K562 (cell line): ENCODE measurements around the gene ASIC5. TPM values are rescaled to one million over a fixed set of nuclear protein-coding genes. Genes with fewer than 3 reads are reported as not detected.

Source experiments
- ATAC-seq: fragments of 200-7000 bp; cut with Tn5 transposase; 3 replicates; pipeline ENCODE4 v1.9.1; 2020; ENCODE audit warnings: moderate library complexity
- BruUV-seq: library from RNA; stranded (reverse); fragments of 400-500 nt; replicated peaks from 2 replicates; lab custom pipeline; 2021; lab: Mats Ljungman, UMichigan
- CTCF ChIA-PET: fragments of 300-600 bp; formaldehyde crosslinking; extraction: SDS; loops from one replicate; lab custom pipeline; 2021; ENCODE audit warnings: low intra/inter-chr PET ratio; lab: Yijun Ruan, JAX
- POLR2A ChIA-PET: fragments of 300-600, 350-650 bp; sonication (Branson Sonifier 250); formaldehyde crosslinking; extraction: SDS; loops from one replicate; lab custom pipeline; 2021; ENCODE audit warnings: antibody characterized with exemption, inconsistent platforms; lab: Yijun Ruan, JAX
- DNase-seq, 4 experiments: peaks; one replicate each; pipeline versions ENCODE4 v3.0.0 to v3.0.0-alpha.2; 2011 to 2018; ENCODE audit warnings: low spot score in 3 of 4, mixed read lengths in 3 of 4; ENCODE audit errors: extremely low read depth in 1 of 4
- FAIRE-seq: peaks from 2 replicates; lab custom pipeline; 2011; peaks lifted over from hg19 to GRCh38; lab: Jason Lieb, UNC
- H2AFZ ChIP-seq: 2 replicates; pipeline ENCODE4 v1.6.0; 2011; ENCODE audit warnings: low read depth, low read length, control low read depth, inconsistent platforms
- H3K27ac ChIP-seq: fragments of 200-600 bp; 3 replicates; pipeline ENCODE4 v1.8.0; 2011; ENCODE audit warnings: low read depth, mild to moderate bottlenecking, control low read depth, inconsistent platforms, low read length, moderate library complexity, mixed read lengths; ENCODE audit errors: extremely low read depth
- H3K27me3 ChIP-seq, 2 experiments: fragments of 300-600 bp in 1 of 2; 2 replicates in 1 of 2; 3 replicates in 1 of 2; pipeline versions ENCODE4 v1.6.0 to v1.8.0; 2011; ENCODE audit warnings: inconsistent platforms in 2 of 2, low read length in 2 of 2, mild to moderate bottlenecking in 1 of 2, mixed read lengths in 1 of 2, moderate library complexity in 1 of 2; ENCODE audit not compliant: control insufficient read depth in 2 of 2, insufficient read depth in 2 of 2
- H3K36me3 ChIP-seq: fragments of 300-600 bp; 3 replicates; pipeline ENCODE4 v1.8.0; 2011; ENCODE audit warnings: mild to moderate bottlenecking, low read length, inconsistent platforms; ENCODE audit not compliant: control insufficient read depth, insufficient read depth
- H3K4me1 ChIP-seq, 2 experiments: fragments of 200-600 bp in 1 of 2; replicated peaks in 1 of 2; 2 replicates in 1 of 2; 3 replicates in 1 of 2; pipeline versions ENCODE4 v1.5.1 to v1.8.0; 2011; ENCODE audit warnings: inconsistent platforms in 2 of 2, low read length in 2 of 2, mild to moderate bottlenecking in 1 of 2, mixed read lengths in 1 of 2, moderate library complexity in 1 of 2; ENCODE audit not compliant: control insufficient read depth in 2 of 2, insufficient read depth in 2 of 2
- H3K4me2 ChIP-seq: 2 replicates; pipeline ENCODE4 v1.6.1; 2011; ENCODE audit warnings: low read length, control low read depth, inconsistent platforms, mixed read lengths; ENCODE audit not compliant: insufficient read depth
- H3K4me3 ChIP-seq: fragments of 200-600 bp; sonication (generic), shearing (Covaris generic); 2 replicates; pipeline ENCODE4 v1.5.1; 2016; ENCODE audit warnings: control low read depth, inconsistent platforms
- H3K79me2 ChIP-seq: fragments of 200-600 bp; 3 replicates; pipeline ENCODE4 v1.8.0; 2011; ENCODE audit warnings: low read length, inconsistent platforms; ENCODE audit not compliant: control insufficient read depth, insufficient read depth
- H3K9ac ChIP-seq, 2 experiments: 2 replicates each; pipeline versions ENCODE4 v1.6.0 to v1.6.1; 2011; ENCODE audit warnings: low read depth in 2 of 2, low read length in 2 of 2, control low read depth in 1 of 2, inconsistent platforms in 1 of 2, mild to moderate bottlenecking in 1 of 2, mixed read lengths in 1 of 2; ENCODE audit not compliant: insufficient read depth in 1 of 2
- H3K9me1 ChIP-seq: one replicate; pipeline ENCODE4 v1.6.0; 2011; ENCODE audit warnings: inconsistent platforms, mild to moderate bottlenecking, low read length, moderate library complexity; ENCODE audit not compliant: control insufficient read depth, insufficient read depth
- H3K9me3 ChIP-seq: replicated peaks from 2 replicates; pipeline ENCODE4 v1.5.1; 2011; ENCODE audit warnings: low read depth, low read length, inconsistent platforms; ENCODE audit not compliant: control insufficient read depth, insufficient read depth
- H4K20me1 ChIP-seq: replicated peaks from 2 replicates; pipeline ENCODE4 v1.6.1; 2011; ENCODE audit warnings: low read length, inconsistent platforms, mixed read lengths; ENCODE audit not compliant: control insufficient read depth, insufficient read depth
- MAFK ChIP-seq: IDR thresholded peaks from 2 replicates; pipeline ENCODE4 v1.6.1; 2011; ENCODE audit warnings: low read length, improper control_type of control experiment
- NONO ChIP-seq, 2 experiments: fragments of 200-400 bp in 1 of 2; fragments of 450-650 bp in 1 of 2; formaldehyde crosslinking in 1 of 2; IDR thresholded peaks; 2 replicates each; pipeline ENCODE4 v1.6.1; 2017; ENCODE audit warnings: low read depth in 2 of 2, mild to moderate bottlenecking in 2 of 2, moderate library complexity in 2 of 2, low read length in 1 of 2
- SPI1 ChIP-seq: IDR thresholded peaks from 2 replicates; pipeline ENCODE4 v1.6.1; 2011; ENCODE audit warnings: low read depth, low read length, control low read depth, borderline replicate concordance
- ZNF316 ChIP-seq: fragments of 450-650 bp; IDR thresholded peaks from 2 replicates; pipeline ENCODE4 v1.6.1; 2016
- ZNF354B ChIP-seq: fragments of 250-450 bp; sonication (Bioruptor Pico); IDR thresholded peaks from 2 replicates; pipeline ENCODE4 v1.4.0; 2020
- ZNF408 ChIP-seq: fragments of 250-450 bp; sonication (Bioruptor Pico); IDR thresholded peaks from 2 replicates; pipeline ENCODE4 v1.4.0; 2020; ENCODE audit warnings: low read depth, mild to moderate bottlenecking, moderate library complexity
- WGBS: fragments of 100-300 bp; shearing (Covaris generic); methylation state at CpG from one replicate; pipeline ENCODE4 v1.1.6; 2016; ENCODE audit warnings: low coverage, mixed read lengths; ENCODE audit not compliant: insufficient coverage; ENCODE audit errors: missing lambda C conversion rate; 5-methylcytosine and 5-hydroxymethylcytosine counted together
- in situ Hi-C: fragments of 300-500 bp; cut with MboI; formaldehyde crosslinking; loops from 4 replicates; pipeline ENCODE4 v1.15.0; 2018; ENCODE audit warnings: inconsistent platforms, mixed read lengths
- intact Hi-C: fragments of 100-400 bp; cut with micrococcal nuclease; formaldehyde crosslinking; loops from 2 replicates; pipeline ENCODE4 v1.14.2; 2022
- polyA plus RNA-seq, 8 experiments: library from polyadenylated mRNA; depleted of rRNA in 4 of 8; stranded (reverse) in 5 of 8; unstranded in 3 of 8; fragments of >200 nt; fragmentation: Nextera tagmentation in 2 of 8; fragmentation: Illumina TruSeq in 1 of 8; extraction: Ambion mirVana in 2 of 8; extraction: Trizol in 1 of 8; gene quantifications; 2 replicates each; pipeline versions ENCODE4 v1.2.1 to v1.2.3, GENCODE V29; 2011 to 2014; ENCODE audit warnings: inconsistent platforms in 1 of 8, missing spikeins in 1 of 8
- total RNA-seq, 7 experiments: library from RNA; depleted of rRNA in 6 of 7; stranded (reverse); fragments of >200 nt in 6 of 7; fragmentation: Illumina TruSeq in 2 of 7; extraction: Trizol in 2 of 7; gene quantifications; 2 replicates each; pipeline versions ENCODE4 v1.2.1 to v1.2.3, GENCODE V29; 2011 to 2021; ENCODE audit warnings: low replicate concordance in 1 of 7

Gene ASIC5
- total and polyA plus RNA-seq, 9 of the 15 experiments (the other 6 are each of a cell fraction or from before 2014, with no cell fraction given): not detected

DNA sequence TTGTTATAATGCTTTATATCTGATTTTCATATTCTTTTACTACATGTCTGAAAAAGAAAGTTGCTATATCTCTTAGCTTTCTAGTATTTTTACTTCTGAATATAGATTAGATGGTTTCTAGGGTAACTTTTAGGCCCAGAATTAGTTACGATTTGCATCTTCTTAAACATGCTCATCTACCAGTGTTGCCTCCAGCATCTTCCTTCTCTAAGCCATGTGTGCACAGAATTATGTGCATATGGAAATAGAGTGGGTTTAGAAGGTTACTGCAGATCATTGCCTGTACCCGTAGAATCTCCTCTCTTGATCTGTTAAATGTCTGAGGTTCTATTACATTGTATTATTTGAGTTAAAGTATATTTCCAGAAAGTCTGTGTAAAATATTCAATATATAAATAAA lies 34.9 kb upstream of the ASIC5 start (continued):
- TF ChIP-seq ZNF408 (no peak), ZNF354B (CRISPR knock-in tag) (no peak)

DNA sequence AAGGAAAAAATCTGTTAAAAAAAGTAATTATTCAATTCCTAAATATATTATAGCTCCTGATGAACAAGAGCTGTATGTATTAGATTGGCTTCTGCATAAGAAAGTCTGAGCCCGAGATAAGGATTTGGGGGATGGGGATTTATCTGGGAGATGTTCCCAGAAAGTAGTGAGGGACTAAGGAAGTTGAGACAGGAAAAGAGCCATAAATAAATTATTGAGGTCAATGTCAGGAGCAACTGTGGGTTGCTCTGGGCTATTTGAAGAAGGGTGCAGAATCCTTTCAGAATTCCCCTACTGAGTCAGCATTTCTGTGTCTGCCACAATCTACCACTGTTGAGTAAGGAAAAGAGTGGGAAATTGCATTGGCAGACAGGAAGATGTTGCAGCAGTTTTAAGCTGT lies 34.3 kb upstream of the ASIC5 start:
- H3K27ac ChIP-seq: no peak overlapping the region
- H3K4me1 ChIP-seq: no peaks in the 10 kb centered on the region
- H3K27me3 ChIP-seq: no peaks in the 10 kb centered on the region
- H3K4me3 ChIP-seq: no peak overlapping the region
- H3K9me3 ChIP-seq: no peaks in the 10 kb centered on the region
- TF ChIP-seq ZNF316 (0 out of 2 replicates have a peak, but pooled peaks have one; percentile 7), SPI1 (no peak), MAFK (0 out of 2 replicates have a peak, but pooled peaks have one; percentile 28)
- no peak overlapping the region for H3K4me2 ChIP-seq
- intact Hi-C loops: no loop called here
- WGBS: 5% methylated on average over 1 of the region's 1 CpG
- ATAC-seq (no peak), DNase-seq (no peak), FAIRE-seq (no peak)
- no peaks in the 10 kb centered on the region for H3K79me2 ChIP-seq
- no peak overlapping the region for H2AFZ ChIP-seq
- ChIA-PET CTCF (no interaction called here), POLR2A (no interaction called here)
- no peaks in the 10 kb centered on the region for H3K36me3 ChIP-seq
- no TSS peak for BruUV-seq
- H4K20me1 ChIP-seq: no peaks in the 10 kb centered on the region
- no peaks in the 10 kb centered on the region for H3K9me1 ChIP-seq
- in situ Hi-C loops: no loop called here
- H3K9ac ChIP-seq: no peak overlapping the region

DNA sequence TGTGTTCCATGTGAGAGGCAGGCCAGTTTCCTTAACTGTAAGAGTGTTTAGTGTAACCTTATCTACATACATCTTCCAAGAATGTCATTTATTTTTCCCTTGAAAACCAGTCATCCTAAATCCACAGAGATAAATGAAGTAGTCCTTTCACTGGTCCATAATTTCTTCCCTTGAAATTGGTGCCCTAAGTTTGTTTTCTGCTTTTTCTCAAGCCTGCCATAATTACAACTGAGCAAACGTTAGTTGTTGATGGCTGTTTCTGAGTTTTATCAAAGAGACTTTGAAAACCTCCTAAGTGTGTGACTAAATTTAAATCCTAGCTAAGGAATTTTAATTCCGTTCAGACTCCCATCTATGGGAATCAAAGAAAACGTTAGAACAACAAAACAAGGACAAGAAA lies 33.8 kb upstream of the ASIC5 start:
- H3K4me2 ChIP-seq: no peak overlapping the region
- H2AFZ ChIP-seq: no peak overlapping the region
- H3K9me3 ChIP-seq: no peaks in the 10 kb centered on the region
- no peaks in the 10 kb centered on the region for H3K27me3 ChIP-seq
- H3K4me3 ChIP-seq: no peak overlapping the region
- BruUV-seq: no TSS peak
- DNase-seq: no peak
- ChIA-PET POLR2A (no interaction called here), CTCF (no interaction called here)
- H4K20me1 ChIP-seq: no peaks in the 10 kb centered on the region
- in situ Hi-C loops: no loop called here
- no peaks in the 10 kb centered on the region for H3K4me1 ChIP-seq
- ATAC-seq: no peak
- no peak overlapping the region for H3K9ac ChIP-seq
- H3K36me3 ChIP-seq: no peaks in the 10 kb centered on the region
- FAIRE-seq: no peak
- no peaks in the 10 kb centered on the region for H3K79me2 ChIP-seq
- 0% methylated on average over 3 of the region's 3 CpGs for WGBS
- H3K27ac ChIP-seq: no peak overlapping the region
- H3K9me1 ChIP-seq: no peaks in the 10 kb centered on the region
- intact Hi-C loops: no loop called here
- no peak for TF ChIP-seq NONO (IDR thresholded peaks at IDR 0.05; ENCODE audit: low read depth in 2 of 2, low read length in 1 of 2)
